SU-DHL-6 (cell line): ENCODE results near the gene SOX4.

ENCODE experiments used
- EZH2phosphoT487 ChIP-seq: fragments of 200-600 bp; sonication (generic), shearing (Covaris generic); conservative IDR thresholded peaks from 2 replicates; pipeline ENCODE4 v1.6.1; 2018; ENCODE audit warnings: mild to moderate bottlenecking, antibody characterized with exemption, low read length, moderate library complexity, mixed read lengths
- TF ChIP-seq, protein P1 (sequence below): fragments of 200-600 bp; sonication (generic); IDR thresholded peaks from one replicate; pipeline ENCODE4 v1.5.1; 2017; ENCODE audit warnings: antibody characterized with exemption, mild to moderate bottlenecking, low read length, moderate library complexity; ENCODE audit not compliant: insufficient read depth, poor library complexity, severe bottlenecking

DNA sequence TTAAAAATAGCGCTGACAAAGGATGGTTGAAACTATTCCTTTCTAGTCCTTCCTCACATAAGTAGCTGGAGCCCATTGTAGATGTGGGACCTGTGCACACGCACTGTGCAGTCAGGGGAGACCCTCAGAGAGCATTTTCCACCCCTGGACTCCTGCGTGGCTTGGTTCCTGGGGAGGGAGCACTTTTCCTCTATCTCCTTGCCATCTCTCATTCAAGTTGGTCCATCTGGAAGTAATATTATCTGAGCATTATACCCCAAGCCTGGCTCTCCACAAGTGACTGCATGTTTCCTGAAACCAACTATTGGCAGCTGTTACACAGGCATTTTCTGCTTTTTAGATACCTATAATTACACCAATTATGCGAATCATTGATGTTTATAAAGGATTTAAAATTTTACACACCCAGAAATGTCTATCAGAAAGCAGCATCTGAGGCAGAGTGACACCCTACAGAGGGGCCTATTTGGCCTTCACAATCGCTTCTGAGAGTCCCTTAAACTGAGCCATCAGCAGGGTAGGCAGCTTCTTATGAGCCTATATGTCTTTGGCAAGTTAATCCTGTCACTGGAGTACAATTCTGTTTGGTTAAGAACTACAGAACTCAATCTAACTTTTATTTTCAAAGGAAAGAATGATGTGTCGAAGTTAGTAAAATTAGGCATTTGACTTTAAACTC lies 18.7 kb downstream of the SOX4 start:
- TF ChIP-seq, protein P1, sequence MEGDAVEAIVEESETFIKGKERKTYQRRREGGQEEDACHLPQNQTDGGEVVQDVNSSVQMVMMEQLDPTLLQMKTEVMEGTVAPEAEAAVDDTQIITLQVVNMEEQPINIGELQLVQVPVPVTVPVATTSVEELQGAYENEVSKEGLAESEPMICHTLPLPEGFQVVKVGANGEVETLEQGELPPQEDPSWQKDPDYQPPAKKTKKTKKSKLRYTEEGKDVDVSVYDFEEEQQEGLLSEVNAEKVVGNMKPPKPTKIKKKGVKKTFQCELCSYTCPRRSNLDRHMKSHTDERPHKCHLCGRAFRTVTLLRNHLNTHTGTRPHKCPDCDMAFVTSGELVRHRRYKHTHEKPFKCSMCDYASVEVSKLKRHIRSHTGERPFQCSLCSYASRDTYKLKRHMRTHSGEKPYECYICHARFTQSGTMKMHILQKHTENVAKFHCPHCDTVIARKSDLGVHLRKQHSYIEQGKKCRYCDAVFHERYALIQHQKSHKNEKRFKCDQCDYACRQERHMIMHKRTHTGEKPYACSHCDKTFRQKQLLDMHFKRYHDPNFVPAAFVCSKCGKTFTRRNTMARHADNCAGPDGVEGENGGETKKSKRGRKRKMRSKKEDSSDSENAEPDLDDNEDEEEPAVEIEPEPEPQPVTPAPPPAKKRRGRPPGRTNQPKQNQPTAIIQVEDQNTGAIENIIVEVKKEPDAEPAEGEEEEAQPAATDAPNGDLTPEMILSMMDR, result no peak
- no peak for TF ChIP-seq EZH2phosphoT487
